ENCODE data around the gene MELTF. TPM values are rescaled to one million over a fixed set of nuclear protein-coding genes. Genes with fewer than 3 reads are reported as not detected.
A peak's percentile ranks its signal among the peaks of the same experiment; 100 is the strongest.

MELTF gene
- total and polyA plus RNA-seq, 2 of the 13 experiments (the other 11 are each of a cell fraction or from before 2014, with no cell fraction given): 3.2 to 7.5 TPM

DNA sequence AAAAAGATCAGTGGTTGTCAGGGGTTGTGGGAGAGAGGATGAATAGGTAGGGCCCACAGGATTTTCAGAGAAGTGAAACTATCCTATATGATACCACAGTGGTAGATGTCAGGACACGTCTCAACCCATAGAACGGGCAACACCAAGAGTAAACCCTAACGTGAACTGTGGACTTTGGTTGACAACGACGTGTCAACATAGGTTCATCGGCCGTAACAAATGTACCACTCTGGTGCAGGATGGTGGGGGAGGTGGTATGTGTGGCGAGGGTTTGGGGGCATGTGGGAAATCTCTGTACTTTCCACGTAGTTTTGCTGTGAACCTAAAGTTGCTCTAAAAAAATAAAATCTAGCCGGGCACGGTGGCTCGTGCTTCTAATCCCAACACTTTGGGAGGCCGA is 48.0 kb downstream of the MELTF start (continued):
- TF ChIP-seq DZIP1 (CRISPR knock-in tag; IDR thresholded peaks at IDR 0.05) (no peak), ZSCAN31 (CRISPR knock-in tag; IDR thresholded peaks at IDR 0.05; ENCODE audit: low read depth) (no peak), DNMT1 (CRISPR knock-in tag; IDR thresholded peaks at IDR 0.05) (no peak), STAG1 (CRISPR knock-in tag; IDR thresholded peaks at IDR 0.05) (no peak), ATF1 (CRISPR knock-in tag; IDR thresholded peaks at IDR 0.05) (peak; percentile 24; the same call in 1 of the 2 replicates), SKI (IDR thresholded peaks at IDR 0.05; ENCODE audit: partially characterized antibody) (no peak), ZC3H13 (CRISPR knock-in tag; IDR thresholded peaks at IDR 0.05) (no peak), ZFP36 (IDR thresholded peaks at IDR 0.05; ENCODE audit: borderline replicate concordance, low read depth, low read length, partially characterized antibody) (no peak), KLF13 (CRISPR knock-in tag; IDR thresholded peaks at IDR 0.05) (no peak), SYNCRIP (IDR thresholded peaks at IDR 0.05; ENCODE audit: insufficient read depth, low read depth, low read length) (no peak), ZNF367 (CRISPR knock-in tag; IDR thresholded peaks at IDR 0.05; ENCODE audit: borderline replicate concordance) (no peak), ZNF781 (CRISPR knock-in tag; IDR thresholded peaks at IDR 0.05; ENCODE audit: borderline replicate concordance, not compliant biosample characterization) (no peak)
- TF ChIP-seq, protein P1, sequence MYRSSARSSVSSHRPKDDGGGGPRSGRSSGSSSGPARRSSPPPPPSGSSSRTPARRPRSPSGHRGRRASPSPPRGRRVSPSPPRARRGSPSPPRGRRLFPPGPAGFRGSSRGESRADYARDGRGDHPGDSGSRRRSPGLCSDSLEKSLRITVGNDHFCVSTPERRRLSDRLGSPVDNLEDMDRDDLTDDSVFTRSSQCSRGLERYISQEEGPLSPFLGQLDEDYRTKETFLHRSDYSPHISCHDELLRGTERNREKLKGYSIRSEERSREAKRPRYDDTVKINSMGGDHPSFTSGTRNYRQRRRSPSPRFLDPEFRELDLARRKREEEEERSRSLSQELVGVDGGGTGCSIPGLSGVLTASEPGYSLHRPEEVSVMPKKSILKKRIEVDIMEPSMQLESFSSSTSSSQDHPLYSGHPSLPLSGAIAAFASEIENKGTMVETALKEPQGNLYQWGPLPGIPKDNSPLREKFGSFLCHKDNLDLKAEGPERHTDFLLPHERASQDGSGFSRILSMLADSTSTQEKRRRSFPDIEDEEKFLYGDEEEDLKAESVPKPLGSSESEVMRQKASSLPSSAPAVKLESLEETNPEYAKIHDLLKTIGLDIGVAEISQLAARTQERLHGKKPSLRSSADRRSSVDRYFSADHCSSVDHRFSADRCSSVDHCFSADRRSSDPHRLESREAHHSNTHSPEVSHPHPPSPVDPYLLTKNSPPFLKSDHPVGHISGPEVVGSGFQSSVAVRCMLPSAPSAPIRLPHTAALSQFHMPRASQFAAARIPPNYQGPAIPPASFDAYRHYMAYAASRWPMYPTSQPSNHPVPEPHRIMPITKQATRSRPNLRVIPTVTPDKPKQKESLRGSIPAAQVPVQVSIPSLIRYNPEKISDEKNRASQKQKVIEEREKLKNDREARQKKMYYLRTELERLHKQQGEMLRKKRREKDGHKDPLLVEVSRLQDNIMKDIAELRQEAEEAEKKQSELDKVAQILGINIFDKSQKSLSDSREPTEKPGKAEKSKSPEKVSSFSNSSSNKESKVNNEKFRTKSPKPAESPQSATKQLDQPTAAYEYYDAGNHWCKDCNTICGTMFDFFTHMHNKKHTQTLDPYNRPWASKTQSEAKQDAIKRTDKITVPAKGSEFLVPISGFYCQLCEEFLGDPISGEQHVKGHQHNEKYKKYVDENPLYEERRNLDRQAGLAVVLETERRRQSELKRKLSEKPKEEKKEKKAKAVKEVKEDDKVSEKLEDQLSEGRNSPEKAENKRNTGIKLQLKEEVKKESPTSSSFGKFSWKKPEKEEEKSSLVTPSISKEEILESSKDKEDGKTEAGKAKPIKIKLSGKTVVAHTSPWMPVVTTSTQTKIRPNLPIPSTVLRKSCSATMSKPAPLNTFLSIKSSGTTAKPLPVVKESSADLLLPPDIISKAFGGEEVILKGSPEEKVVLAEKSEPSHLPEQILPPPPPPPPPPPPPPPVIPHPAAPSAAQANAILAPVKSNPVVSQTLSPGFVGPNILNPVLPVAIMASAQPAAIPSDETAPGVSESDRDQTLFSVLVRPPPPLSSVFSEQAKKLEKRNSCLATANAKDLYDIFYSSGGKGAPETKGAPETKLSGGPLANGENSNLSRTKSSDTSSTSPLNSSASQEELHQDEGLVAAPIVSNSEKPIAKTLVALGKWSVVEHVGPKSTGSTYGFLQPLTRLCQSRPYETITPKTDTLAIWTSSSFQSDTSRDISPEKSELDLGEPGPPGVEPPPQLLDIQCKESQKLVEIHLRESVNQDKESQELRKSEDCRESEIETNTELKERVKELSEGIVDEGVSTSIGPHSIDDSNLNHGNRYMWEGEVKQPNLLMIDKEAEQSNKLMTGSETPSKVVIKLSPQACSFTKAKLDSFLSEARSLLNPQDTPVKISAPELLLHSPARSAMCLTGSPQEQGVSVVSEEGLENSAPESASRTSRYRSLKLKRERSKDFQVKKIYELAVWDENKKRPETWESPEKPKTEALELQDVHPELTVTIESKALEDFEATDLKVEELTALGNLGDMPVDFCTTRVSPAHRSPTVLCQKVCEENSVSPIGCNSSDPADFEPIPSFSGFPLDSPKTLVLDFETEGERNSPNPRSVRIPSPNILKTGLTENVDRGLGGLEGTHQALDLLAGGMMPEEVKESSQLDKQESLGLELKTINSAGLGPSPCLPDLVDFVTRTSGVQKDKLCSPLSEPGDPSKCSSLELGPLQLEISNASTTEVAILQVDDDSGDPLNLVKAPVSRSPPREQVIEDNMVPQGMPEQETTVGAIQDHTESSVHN (CRISPR knock-in tag; IDR thresholded peaks at IDR 0.05): no peak
- TF ChIP-seq, protein P2, sequence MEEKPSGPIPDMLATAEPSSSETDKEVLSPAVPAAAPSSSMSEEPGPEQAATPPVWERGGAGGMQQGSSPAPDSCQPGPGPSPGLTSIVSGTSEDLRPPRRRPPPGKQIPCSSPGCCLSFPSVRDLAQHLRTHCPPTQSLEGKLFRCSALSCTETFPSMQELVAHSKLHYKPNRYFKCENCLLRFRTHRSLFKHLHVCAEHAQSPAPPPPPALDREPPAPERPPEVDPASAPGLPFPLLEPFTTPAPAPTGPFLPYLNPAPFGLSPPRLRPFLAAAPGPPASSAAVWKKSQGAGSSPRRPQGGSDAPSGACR (CRISPR knock-in tag; IDR thresholded peaks at IDR 0.05): 0 out of 2 replicates have a peak, but pooled peaks have one; percentile 41
- TF ChIP-seq, protein P3, sequence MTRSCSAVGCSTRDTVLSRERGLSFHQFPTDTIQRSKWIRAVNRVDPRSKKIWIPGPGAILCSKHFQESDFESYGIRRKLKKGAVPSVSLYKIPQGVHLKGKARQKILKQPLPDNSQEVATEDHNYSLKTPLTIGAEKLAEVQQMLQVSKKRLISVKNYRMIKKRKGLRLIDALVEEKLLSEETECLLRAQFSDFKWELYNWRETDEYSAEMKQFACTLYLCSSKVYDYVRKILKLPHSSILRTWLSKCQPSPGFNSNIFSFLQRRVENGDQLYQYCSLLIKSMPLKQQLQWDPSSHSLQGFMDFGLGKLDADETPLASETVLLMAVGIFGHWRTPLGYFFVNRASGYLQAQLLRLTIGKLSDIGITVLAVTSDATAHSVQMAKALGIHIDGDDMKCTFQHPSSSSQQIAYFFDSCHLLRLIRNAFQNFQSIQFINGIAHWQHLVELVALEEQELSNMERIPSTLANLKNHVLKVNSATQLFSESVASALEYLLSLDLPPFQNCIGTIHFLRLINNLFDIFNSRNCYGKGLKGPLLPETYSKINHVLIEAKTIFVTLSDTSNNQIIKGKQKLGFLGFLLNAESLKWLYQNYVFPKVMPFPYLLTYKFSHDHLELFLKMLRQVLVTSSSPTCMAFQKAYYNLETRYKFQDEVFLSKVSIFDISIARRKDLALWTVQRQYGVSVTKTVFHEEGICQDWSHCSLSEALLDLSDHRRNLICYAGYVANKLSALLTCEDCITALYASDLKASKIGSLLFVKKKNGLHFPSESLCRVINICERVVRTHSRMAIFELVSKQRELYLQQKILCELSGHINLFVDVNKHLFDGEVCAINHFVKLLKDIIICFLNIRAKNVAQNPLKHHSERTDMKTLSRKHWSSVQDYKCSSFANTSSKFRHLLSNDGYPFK (CRISPR knock-in tag; IDR thresholded peaks at IDR 0.05; ENCODE audit: borderline replicate concordance): no peak

Data from HepG2 (cell line).